ENCODE results near the gene PHF5A.

GRCh38 chr22:41488596-41489385 is 20.3 kb upstream of the PHF5A start:
- TF ChIP-seq CTCF (conservative IDR thresholded peaks at IDR 0.05 in 1 of 2, IDR thresholded peaks at IDR 0.05 in 1 of 2; ENCODE audit: low read depth in 1 of 2, low read length in 2 of 2) = no peak
- no peak for TF ChIP-seq EZH2 (IDR thresholded peaks at IDR 0.05; ENCODE audit: low read length, missing control alignments)

All from fibroblast of lung (primary cell).